PC-9 (cell line): ENCODE measurements around the gene CUL2. TPM values are rescaled to one million over a fixed set of nuclear protein-coding genes. Genes with fewer than 3 reads are reported as not detected.
A peak's percentile ranks its signal among the peaks of the same experiment; 100 is the strongest.

Experiments used
- BruUV-seq: library from RNA; stranded (reverse); fragments of 400-500 nt; replicated peaks from 2 replicates; lab custom pipeline; 2021; lab: Mats Ljungman, UMichigan
- CTCF ChIA-PET: fragments of 300-600 bp; sonication (Branson Sonifier 250); formaldehyde crosslinking; loops from one replicate; lab custom pipeline; 2022; ENCODE audit warnings: antibody characterized with exemption; lab: Charles Lee
- POLR2A ChIA-PET: fragments of 300-600 bp; sonication (Branson Sonifier 250); formaldehyde crosslinking; loops from one replicate; lab custom pipeline; 2022; ENCODE audit warnings: antibody characterized with exemption; ENCODE audit not compliant: unreplicated experiment; lab: Charles Lee
- DNase-seq, 2 experiments: peaks; one replicate each; pipeline versions ENCODE4 v3.0.0 to v3.0.0-alpha.2; 2015 to 2022; ENCODE audit warnings: mixed read lengths in 1 of 2
- H2AFZ ChIP-seq: fragments of 200-600 bp; sonication (generic); 2 replicates; pipeline ENCODE4 v1.8.1; 2017; ENCODE audit warnings: antibody characterized with exemption
- H3F3A ChIP-seq: fragments of 200-600 bp; sonication (generic); 2 replicates; pipeline ENCODE4 v1.8.1; 2017; ENCODE audit warnings: antibody characterized with exemption, mild to moderate bottlenecking, low read depth; ENCODE audit not compliant: insufficient read depth
- H3K27ac ChIP-seq: fragments of 200-600 bp; sonication (generic); 2 replicates; pipeline ENCODE4 v1.6.1; 2016; ENCODE audit warnings: mixed run types
- H3K27me3 ChIP-seq: fragments of 200-600 bp; sonication (generic); 2 replicates; pipeline ENCODE4 v1.6.1; 2016; ENCODE audit warnings: low read depth, mixed run types; ENCODE audit not compliant: insufficient read depth
- H3K36me3 ChIP-seq: fragments of 200-600 bp; sonication (generic); 2 replicates; pipeline ENCODE4 v1.6.1; 2016; ENCODE audit warnings: low read depth, mixed run types
- H3K4me1 ChIP-seq: fragments of 200-600 bp; sonication (generic); replicated peaks from 2 replicates; pipeline ENCODE4 v1.6.1; 2016; ENCODE audit warnings: mixed run types; ENCODE audit not compliant: insufficient read depth
- H3K4me2 ChIP-seq: fragments of 200-600 bp; sonication (generic); 2 replicates; pipeline ENCODE4 v1.6.1; 2017; ENCODE audit warnings: mixed run types
- H3K4me3 ChIP-seq: fragments of 200-600 bp; sonication (generic); 2 replicates; pipeline ENCODE4 v1.6.1; 2016; ENCODE audit warnings: mixed run types
- H3K79me2 ChIP-seq: fragments of 200-600 bp; sonication (generic); 2 replicates; pipeline ENCODE4 v1.6.1; 2017; ENCODE audit warnings: low read depth, mixed run types
- H3K9me2 ChIP-seq: fragments of 200-600 bp; sonication (generic); 2 replicates; pipeline ENCODE4 v1.8.1; 2017; ENCODE audit warnings: mild to moderate bottlenecking; ENCODE audit not compliant: insufficient read depth
- H3K9me3 ChIP-seq: fragments of 200-600 bp; sonication (generic); 2 replicates; pipeline ENCODE4 v1.8.1; 2016; ENCODE audit warnings: low read depth; ENCODE audit not compliant: insufficient read depth
- H4K20me1 ChIP-seq: fragments of 200-600 bp; sonication (generic); 2 replicates; pipeline ENCODE4 v1.8.1; 2017; ENCODE audit not compliant: insufficient read depth
- CTCF ChIP-seq: fragments of 200-600 bp; sonication (generic); conservative IDR thresholded peaks from 2 replicates; pipeline ENCODE4 v1.6.1; 2017; ENCODE audit warnings: mixed run types, antibody characterized with exemption, mild to moderate bottlenecking, moderate library complexity
- EZH2 ChIP-seq: fragments of 200-600 bp; sonication (generic); IDR thresholded peaks from 2 replicates; pipeline ENCODE4 v1.8.0; 2017; ENCODE audit warnings: antibody characterized with exemption, low read depth
- intact Hi-C: fragments of 100-400 bp; cut with micrococcal nuclease; formaldehyde crosslinking; loops from one replicate; pipeline ENCODE4 v1.10.0; 2022; ENCODE audit not compliant: unreplicated experiment
- total RNA-seq: library from RNA; stranded (reverse); gene quantifications from 2 replicates; pipeline ENCODE4 v1.2.3, GENCODE V29; 2021

Gene CUL2
- total RNA-seq, 1 experiment from 2014 or later, result 31.5 TPM

- TF ChIP-seq CTCF (no peak), EZH2 (no peak)
- ChIA-PET CTCF (no interaction called here), POLR2A (no interaction called here)
- Histone ChIP-seq H3F3A (peaks cover 8% of the 10 kb centered on the region; the same call in 1 of the 2 replicates), H3K27ac (no peak overlapping the region), H3K36me3 (no peaks in the 10 kb centered on the region), H3K4me1 (peaks cover 16% of the 10 kb centered on the region), H4K20me1 (no peaks in the 10 kb centered on the region), H3K9me2 (no peaks in the 10 kb centered on the region), H3K9me3 (no peaks in the 10 kb centered on the region), H3K27me3 (no peaks in the 10 kb centered on the region), H3K79me2 (peaks cover 12% of the 10 kb centered on the region), H3K4me2 (no peak overlapping the region), H3K4me3 (no peak overlapping the region), H2AFZ (no peak overlapping the region)
- no TSS peak for BruUV-seq
- intact Hi-C loops, result no loop called here
- no peak for DNase-seq
Observed at GRCh38 chr10:35133586-35133985, 43.4 kb upstream of the CUL2 start.

- no peaks in the 10 kb centered on the region for H3K27me3 ChIP-seq
- H3K27ac ChIP-seq, result no peak overlapping the region
- ChIA-PET CTCF (interaction anchor here (0.6 kb wide), 1 partner anchor 318 kb away, joined by 3 read pairs; no protein-coding TSS in a partner anchor), POLR2A (interaction anchor here (0.7 kb wide), 1 partner anchor 63 kb away, joined by 22 read pairs; no protein-coding TSS in a partner anchor)
- TF ChIP-seq CTCF (no peak), EZH2 (no peak)
- no peaks in the 10 kb centered on the region for H3K9me2 ChIP-seq
- intact Hi-C loops, result no loop called here
- H3K4me2 ChIP-seq, result no peak overlapping the region
- peaks cover 8% of the 10 kb centered on the region; the same call in 1 of the 2 replicates for H3F3A ChIP-seq
- H3K79me2 ChIP-seq, result peaks cover 21% of the 10 kb centered on the region
- no peaks in the 10 kb centered on the region for H3K9me3 ChIP-seq
- peaks cover 16% of the 10 kb centered on the region for H3K4me1 ChIP-seq
- H2AFZ ChIP-seq, result no peak overlapping the region
- BruUV-seq, result no TSS peak
- no peaks in the 10 kb centered on the region for H3K36me3 ChIP-seq
- no peak overlapping the region for H3K4me3 ChIP-seq
- no peaks in the 10 kb centered on the region for H4K20me1 ChIP-seq
- no peak for DNase-seq
Observed at GRCh38 chr10:35132727-35133126, 42.6 kb upstream of the CUL2 start.

- no peaks in the 10 kb centered on the region for H3K36me3 ChIP-seq
- no peaks in the 10 kb centered on the region for H4K20me1 ChIP-seq
- no peaks in the 10 kb centered on the region for H3K9me2 ChIP-seq
- no peak overlapping the region for H2AFZ ChIP-seq
- no TSS peak for BruUV-seq
- ChIA-PET CTCF (no interaction called here), POLR2A (no interaction called here)
- H3K9me3 ChIP-seq, result no peaks in the 10 kb centered on the region
- H3K4me1 ChIP-seq, result peaks cover 16% of the 10 kb centered on the region
- H3K4me3 ChIP-seq, result no peak overlapping the region
- intact Hi-C loops, result no loop called here
- H3K79me2 ChIP-seq, result peaks cover 25% of the 10 kb centered on the region
- peaks cover 8% of the 10 kb centered on the region; the same call in 1 of the 2 replicates for H3F3A ChIP-seq
- peak overlapping the region; percentile 34 for H3K4me2 ChIP-seq
- no peaks in the 10 kb centered on the region for H3K27me3 ChIP-seq
- DNase-seq, result peak in 1 of 2 experiments; percentile 80
- H3K27ac ChIP-seq, result 0 out of 2 replicates have a peak overlapping the region, but pooled peaks have one; percentile 3
- no peak for TF ChIP-seq EZH2
- TF ChIP-seq CTCF, result no peak
Observed at GRCh38 chr10:35130663-35131062, 40.5 kb upstream of the CUL2 start.
